Natural killer cell (primary cell): ENCODE measurements around the gene MED16. TPM values are rescaled to one million over a fixed set of nuclear protein-coding genes. Genes with fewer than 3 reads are reported as not detected.

Experiments
- ATAC-seq, 3 donors: fragments of 150-1000 bp in 2 of 3; fragments of 200-7000 bp in 1 of 3; cut with Tn5 transposase; 1 replicate in 1 of 3; 2 replicates in 2 of 3; pipeline ENCODE4 v1.10.0; 2021; ENCODE audit warnings: mild to moderate bottlenecking in 2 of 3, moderate library complexity in 2 of 3
- DNase-seq, 2 donors: peaks; one replicate each; pipeline versions ENCODE4 v3.0.0 to v3.0.0-alpha.2; 2013 to 2021; ENCODE audit warnings: mixed read lengths in 1 of 2
- H3K27ac ChIP-seq: one replicate; pipeline ENCODE4 v1.5.1; 2013; ENCODE audit warnings: mild to moderate bottlenecking, low read length
- H3K27me3 ChIP-seq: one replicate; pipeline ENCODE4 v1.6.1; 2013; ENCODE audit warnings: low read length; ENCODE audit not compliant: control insufficient read depth, insufficient read depth
- H3K36me3 ChIP-seq: one replicate; pipeline ENCODE4 v1.6.1; 2013; ENCODE audit warnings: low read length; ENCODE audit not compliant: control insufficient read depth, insufficient read depth
- H3K4me1 ChIP-seq: one replicate; pipeline ENCODE4 v1.6.1; 2013; ENCODE audit warnings: low read length; ENCODE audit not compliant: control insufficient read depth, insufficient read depth
- H3K4me3 ChIP-seq: one replicate; pipeline ENCODE4 v1.5.1; 2013; ENCODE audit warnings: low read length
- H3K9me3 ChIP-seq: one replicate; pipeline ENCODE4 v1.6.1; 2013; ENCODE audit warnings: low read length; ENCODE audit not compliant: control insufficient read depth, insufficient read depth
- H3K27ac Mint-ChIP-seq, 2 donors: one replicate each; pipeline ENCODE4 v1.8.0; 2022; ENCODE audit warnings: mild to moderate bottlenecking in 2 of 2, mixed read lengths in 2 of 2, moderate library complexity in 1 of 2
- H3K27me3 Mint-ChIP-seq, 2 donors: one replicate each; pipeline ENCODE4 v1.8.0; 2022; ENCODE audit warnings: low read depth in 2 of 2, mixed read lengths in 2 of 2
- H3K36me3 Mint-ChIP-seq: one replicate; pipeline ENCODE4 v1.8.0; 2022; ENCODE audit warnings: mixed read lengths
- H3K4me1 Mint-ChIP-seq, 2 donors: one replicate each; pipeline ENCODE4 v1.8.0; 2022; ENCODE audit warnings: mixed read lengths in 2 of 2
- H3K4me3 Mint-ChIP-seq: one replicate; pipeline ENCODE4 v1.8.0; 2022; ENCODE audit warnings: mild to moderate bottlenecking, moderate library complexity, mixed read lengths
- H3K9me3 Mint-ChIP-seq, 2 donors: one replicate each; pipeline ENCODE4 v1.8.0; 2022; ENCODE audit warnings: mixed read lengths in 2 of 2
- CTCF ChIP-seq: fragments of 200-600 bp; IDR thresholded peaks from one replicate; pipeline ENCODE4 v1.8.0; 2022; ENCODE audit warnings: antibody characterized with exemption
- WGBS: methylation state at CpG from one replicate; pipeline ENCODE4 v1.1.7; 2013; ENCODE audit warnings: missing lambda C conversion rate; ENCODE audit not compliant: insufficient coverage; 5-methylcytosine and 5-hydroxymethylcytosine counted together
- intact Hi-C: fragments of 100-400 bp; cut with micrococcal nuclease; formaldehyde crosslinking; loops from one replicate; pipeline ENCODE4 v1.14.2; 2022
- total RNA-seq, 4 donors: library from RNA; stranded (reverse); fragments of 120-200 nt in 1 of 4; gene quantifications; one replicate each; pipeline versions ENCODE4 v1.2.3 to v1.2.4, GENCODE V29; 2013 to 2022

MED16 gene
- total RNA-seq: 10 to 100 TPM; 44.2 to 50.1 (median 44.7) TPM
- 14.5 TPM for total RNA-seq (2013)

- peak; percentile 88 to 97 for DNase-seq
- no peak for TF ChIP-seq CTCF
- no peaks in the 10 kb centered on the region for H3K27me3 Mint-ChIP-seq
- H3K36me3 Mint-ChIP-seq: no peaks in the 10 kb centered on the region
- H3K27ac ChIP-seq: peak within 1 kb of the TSS; percentile 98
- 1% methylated on average over 67 of the region's 69 CpGs for WGBS
- H3K36me3 ChIP-seq: peaks cover 20% of the 10 kb centered on the region
- peaks cover 39% of the 10 kb centered on the region for H3K4me1 ChIP-seq
- peaks cover 9 to 30% of the 10 kb centered on the region in 2 donors for H3K4me1 Mint-ChIP-seq
- intact Hi-C loops: loop anchor here (1.0 kb wide), 1 partner anchor 16 kb away; no protein-coding TSS in a partner anchor
- peak; percentile 97 to 98 (median 98) for ATAC-seq
- H3K9me3 ChIP-seq: no peaks in the 10 kb centered on the region
- peak within 1 kb of the TSS; percentile 97 for H3K4me3 Mint-ChIP-seq
- no peaks in the 10 kb centered on the region for H3K9me3 Mint-ChIP-seq
- peak within 1 kb of the TSS; percentile 61 for H3K4me3 ChIP-seq
- H3K27ac Mint-ChIP-seq: peak within 1 kb of the TSS; percentile 99
- no peaks in the 10 kb centered on the region for H3K27me3 ChIP-seq
Observed at GRCh38 chr19:892894-893689, at the start of gene MED16, which contains the start of gene RNU6-9. MED16 (minus strand) TSS chr19:893187; CDS start chr19:891131, 2,056 bp downstream. RNU6-9 (plus strand) TSS chr19:893484.

GRCh38 chr19:942133-942645, 49.2 kb upstream of the MED16 start:
- H3K4me3 Mint-ChIP-seq: no peak overlapping the region

GRCh38 chr19:941292-942132, 48.5 kb upstream of the MED16 start:
- Histone ChIP-seq H3K4me1 (peaks cover 36% of the 10 kb centered on the region), H3K27ac (no peak overlapping the region), H3K27me3 (no peaks in the 10 kb centered on the region), H3K9me3 (peaks cover 2% of the 10 kb centered on the region), H3K4me3 (peak overlapping the region; percentile 38), H3K36me3 (no peaks in the 10 kb centered on the region)
- Mint-ChIP-seq H3K27me3 (peaks cover 0 to 3% of the 10 kb centered on the region in 2 donors), H3K27ac (peak overlapping the region; percentile 21 to 66), H3K9me3 (no peaks in the 10 kb centered on the region), H3K4me1 (peaks cover 23 to 26% of the 10 kb centered on the region in 2 donors), H3K36me3 (no peaks in the 10 kb centered on the region), H3K4me3 (peak overlapping the region; percentile 68)
- no peak for TF ChIP-seq CTCF
- peak in 2 of 3 donors; percentile 11 to 28 for ATAC-seq
- DNase-seq: peak in 1 of 2 donors; percentile 29
- WGBS: 73% methylated on average over 45 of the region's 45 CpGs
- intact Hi-C loops: no loop called here

More at GRCh38 chr19:942133-942645, 49.2 kb upstream of the MED16 start:
- intact Hi-C loops: no loop called here
- no peak for TF ChIP-seq CTCF
- H3K4me1 Mint-ChIP-seq: peaks cover 18 to 20% of the 10 kb centered on the region in 2 donors
- no peak overlapping the region for H3K27ac Mint-ChIP-seq
- ATAC-seq: no peak
- H3K36me3 ChIP-seq: no peaks in the 10 kb centered on the region
- 97% methylated on average over 32 of the region's 32 CpGs for WGBS
- H3K9me3 ChIP-seq: peaks cover 2% of the 10 kb centered on the region
- no peak overlapping the region for H3K27ac ChIP-seq
- no peaks in the 10 kb centered on the region for H3K9me3 Mint-ChIP-seq
- peaks cover 0 to 3% of the 10 kb centered on the region in 2 donors for H3K27me3 Mint-ChIP-seq
- H3K4me3 ChIP-seq: no peak overlapping the region
- H3K4me1 ChIP-seq: peaks cover 35% of the 10 kb centered on the region
- no peaks in the 10 kb centered on the region for H3K27me3 ChIP-seq
- no peaks in the 10 kb centered on the region for H3K36me3 Mint-ChIP-seq
- no peak for DNase-seq
